A549 (cell line): ENCODE data around the gene HSD3B7.

ENCODE experiments used
- BHLHE40 ChIP-seq: IDR thresholded peaks from 2 replicates; pipeline ENCODE4 v1.6.1; 2012; ENCODE audit warnings: low read depth, low read length, inconsistent platforms
- EP300 ChIP-seq, 2 experiments: fragments of >200 bp; sonication (Bioruptor Twin); formaldehyde crosslinking; IDR thresholded peaks; 2 replicates in 1 of 2; 3 replicates in 1 of 2; pipeline ENCODE4 v1.6.1; 2016 to 2017
- ESRRA ChIP-seq: fragments of 150-350 bp; IDR thresholded peaks from 2 replicates; pipeline ENCODE4 v1.6.1; 2014; ENCODE audit warnings: mild to moderate bottlenecking, low read length, borderline replicate concordance
- KDM5A ChIP-seq: fragments of 200-600 bp; sonication (generic); IDR thresholded peaks from 2 replicates; pipeline ENCODE4 v1.6.1; 2016; ENCODE audit warnings: antibody characterized with exemption, mild to moderate bottlenecking
- MAZ ChIP-seq: fragments of 150-350 bp; IDR thresholded peaks from 2 replicates; pipeline ENCODE4 v1.6.1; 2014; ENCODE audit warnings: antibody characterized with exemption, low read depth, low read length, borderline replicate concordance
- MYC ChIP-seq: IDR thresholded peaks from 2 replicates; pipeline ENCODE4 v1.6.1; 2012; ENCODE audit warnings: mild to moderate bottlenecking, inconsistent platforms, low read length, improper control_type of control experiment, borderline replicate concordance
- NR3C1 ChIP-seq: fragments of >200 bp; sonication (Bioruptor Twin); formaldehyde crosslinking; IDR thresholded peaks from 3 replicates; pipeline ENCODE4 v1.6.1; 2017
- PBX3 ChIP-seq: IDR thresholded peaks from 2 replicates; pipeline ENCODE4 v1.6.1; 2012
- POLR2A ChIP-seq: IDR thresholded peaks from 2 replicates; pipeline ENCODE4 v1.6.1; 2012; ENCODE audit warnings: mild to moderate bottlenecking, low read length
- TF ChIP-seq, protein P1 (sequence below): fragments of >200 bp; sonication (Bioruptor Twin); formaldehyde crosslinking; IDR thresholded peaks from 3 replicates; pipeline ENCODE4 v1.5.1; 2016

DNA sequence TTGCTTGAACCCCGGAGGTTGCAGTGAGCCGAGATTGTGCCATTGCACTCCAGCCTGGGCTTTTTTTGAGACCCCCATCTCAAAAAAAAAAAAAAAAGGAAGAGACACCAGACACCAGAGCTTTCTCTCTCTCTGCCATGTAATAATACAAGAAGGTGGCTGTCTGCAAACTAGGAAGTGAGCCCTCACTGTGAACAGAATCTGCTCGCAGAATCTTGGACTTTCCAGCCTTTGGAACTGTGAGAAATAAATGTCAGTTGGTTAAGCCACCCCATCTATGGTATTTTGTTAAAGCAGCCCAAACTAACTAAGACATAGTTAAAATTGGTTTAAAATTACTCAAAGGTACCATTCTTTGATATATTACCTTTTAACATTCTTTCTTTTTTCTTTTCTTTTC is 35.5 kb downstream of the HSD3B7 start:
- no peak for TF ChIP-seq BHLHE40
- no peak for TF ChIP-seq ESRRA
- no peak for TF ChIP-seq POLR2A
- no peak for TF ChIP-seq NR3C1
- no peak for TF ChIP-seq KDM5A
- TF ChIP-seq PBX3: no peak
- no peak for TF ChIP-seq MAZ
- TF ChIP-seq EP300 (IDR thresholded peaks at IDR 0.05): no peak
- TF ChIP-seq, protein P1, sequence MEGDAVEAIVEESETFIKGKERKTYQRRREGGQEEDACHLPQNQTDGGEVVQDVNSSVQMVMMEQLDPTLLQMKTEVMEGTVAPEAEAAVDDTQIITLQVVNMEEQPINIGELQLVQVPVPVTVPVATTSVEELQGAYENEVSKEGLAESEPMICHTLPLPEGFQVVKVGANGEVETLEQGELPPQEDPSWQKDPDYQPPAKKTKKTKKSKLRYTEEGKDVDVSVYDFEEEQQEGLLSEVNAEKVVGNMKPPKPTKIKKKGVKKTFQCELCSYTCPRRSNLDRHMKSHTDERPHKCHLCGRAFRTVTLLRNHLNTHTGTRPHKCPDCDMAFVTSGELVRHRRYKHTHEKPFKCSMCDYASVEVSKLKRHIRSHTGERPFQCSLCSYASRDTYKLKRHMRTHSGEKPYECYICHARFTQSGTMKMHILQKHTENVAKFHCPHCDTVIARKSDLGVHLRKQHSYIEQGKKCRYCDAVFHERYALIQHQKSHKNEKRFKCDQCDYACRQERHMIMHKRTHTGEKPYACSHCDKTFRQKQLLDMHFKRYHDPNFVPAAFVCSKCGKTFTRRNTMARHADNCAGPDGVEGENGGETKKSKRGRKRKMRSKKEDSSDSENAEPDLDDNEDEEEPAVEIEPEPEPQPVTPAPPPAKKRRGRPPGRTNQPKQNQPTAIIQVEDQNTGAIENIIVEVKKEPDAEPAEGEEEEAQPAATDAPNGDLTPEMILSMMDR: no peak
- no peak for TF ChIP-seq MYC
